ENCODE results near the gene DBT.

DBT gene

GRCh38 chr1:100252901-100253300, 3.3 kb upstream of the DBT start:
- H3K4me3 ChIP-seq (ENCODE audit: control insufficient read depth, low read depth, low read length) = no peak overlapping the region
- no peak for TF ChIP-seq CTCF (conservative IDR thresholded peaks at IDR 0.05; ENCODE audit: control insufficient read depth, insufficient read depth, low read depth, low read length)
- no peak for DNase-seq (ENCODE audit: low read depth)

- no peak for DNase-seq (ENCODE audit: low read depth)
- TF ChIP-seq CTCF (conservative IDR thresholded peaks at IDR 0.05; ENCODE audit: control insufficient read depth, insufficient read depth, low read depth, low read length) = no peak
- H3K4me3 ChIP-seq (ENCODE audit: control insufficient read depth, low read depth, low read length) = no peak overlapping the region
Observed at GRCh38 chr1:100250807-100251206, 1.2 kb upstream of the DBT start.

- no peak for TF ChIP-seq CTCF (conservative IDR thresholded peaks at IDR 0.05; ENCODE audit: control insufficient read depth, insufficient read depth, low read depth, low read length)
- peak overlapping the region; percentile 100 for H3K4me3 ChIP-seq (ENCODE audit: control insufficient read depth, low read depth, low read length)
- no peak for DNase-seq (ENCODE audit: low read depth)
Observed at GRCh38 chr1:100250264-100250663, 630 bp upstream of the DBT start.

GRCh38 chr1:100249155-100249536, 488 bp downstream of the DBT start:
- H3K4me3 ChIP-seq (ENCODE audit: control insufficient read depth, low read depth, low read length) = peak overlapping the region; percentile 100
- DNase-seq (ENCODE audit: low read depth) = no peak
- no peak for TF ChIP-seq CTCF (conservative IDR thresholded peaks at IDR 0.05; ENCODE audit: control insufficient read depth, insufficient read depth, low read depth, low read length)

- no peak for DNase-seq (ENCODE audit: low read depth)
- H3K4me3 ChIP-seq (ENCODE audit: control insufficient read depth, low read depth, low read length) = no peak overlapping the region
- TF ChIP-seq CTCF (conservative IDR thresholded peaks at IDR 0.05; ENCODE audit: control insufficient read depth, insufficient read depth, low read depth, low read length) = no peak
Observed at GRCh38 chr1:100246738-100247137, 2.9 kb downstream of the DBT start.

- DNase-seq (ENCODE audit: low read depth) = no peak
- no peak for TF ChIP-seq CTCF (conservative IDR thresholded peaks at IDR 0.05; ENCODE audit: control insufficient read depth, insufficient read depth, low read depth, low read length)
- no peak overlapping the region for H3K4me3 ChIP-seq (ENCODE audit: control insufficient read depth, low read depth, low read length)
Observed at GRCh38 chr1:100240631-100241030, 9.0 kb downstream of the DBT start.

- H3K4me3 ChIP-seq (ENCODE audit: control insufficient read depth, low read depth, low read length) = no peak overlapping the region
- TF ChIP-seq CTCF (conservative IDR thresholded peaks at IDR 0.05; ENCODE audit: control insufficient read depth, insufficient read depth, low read depth, low read length) = no peak
- no peak for DNase-seq (ENCODE audit: low read depth)
Observed at GRCh38 chr1:100239961-100240360, 9.7 kb downstream of the DBT start.
